ENCODE data around the gene TECPR2.

TECPR2 gene

GRCh38 chr14:102472791-102473150, 110.0 kb downstream of the TECPR2 start:
- DNase-seq = no peak

DNA sequence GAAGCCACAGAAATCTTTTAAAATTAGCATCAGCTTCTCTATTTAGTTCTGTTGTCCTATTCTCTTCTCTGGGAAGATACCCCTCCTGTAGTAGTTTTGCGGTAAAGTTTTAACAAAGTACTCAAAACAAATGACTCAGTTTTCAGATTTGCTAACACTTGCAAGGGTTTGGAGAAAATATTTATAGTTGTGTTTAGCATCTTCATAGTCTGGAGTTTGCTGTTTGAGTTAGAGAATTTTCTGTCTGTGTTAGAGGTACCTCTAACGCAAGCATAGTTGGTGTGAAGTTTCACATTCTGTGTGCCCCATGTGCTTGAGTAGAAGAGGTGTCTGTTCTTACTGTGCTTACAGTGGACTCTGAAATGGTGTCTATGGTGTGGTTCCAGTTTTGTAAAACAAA, 110.8 kb downstream of the TECPR2 start:
- DNase-seq = no peak

DNA sequence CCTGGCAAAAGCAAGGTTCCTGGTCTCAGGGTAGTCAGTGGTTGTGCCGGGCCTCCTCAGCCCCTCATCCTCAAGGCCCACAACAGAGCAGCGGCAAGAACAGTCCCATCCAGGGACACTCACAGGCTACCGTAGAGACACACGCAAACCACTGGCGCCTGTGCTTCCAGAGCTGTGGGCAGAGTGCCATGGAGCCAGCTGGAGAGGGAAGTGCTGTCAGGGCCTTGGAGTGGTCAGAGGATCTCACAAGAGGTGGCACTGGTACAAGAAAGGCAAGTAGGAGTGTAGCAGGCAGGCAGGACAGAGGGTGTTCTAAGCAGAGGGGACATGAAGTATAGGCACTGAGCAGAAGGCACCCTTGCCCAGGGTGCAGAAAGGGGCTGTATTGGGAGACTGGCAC, 112.2 kb downstream of the TECPR2 start:
- no peak for DNase-seq

DNA sequence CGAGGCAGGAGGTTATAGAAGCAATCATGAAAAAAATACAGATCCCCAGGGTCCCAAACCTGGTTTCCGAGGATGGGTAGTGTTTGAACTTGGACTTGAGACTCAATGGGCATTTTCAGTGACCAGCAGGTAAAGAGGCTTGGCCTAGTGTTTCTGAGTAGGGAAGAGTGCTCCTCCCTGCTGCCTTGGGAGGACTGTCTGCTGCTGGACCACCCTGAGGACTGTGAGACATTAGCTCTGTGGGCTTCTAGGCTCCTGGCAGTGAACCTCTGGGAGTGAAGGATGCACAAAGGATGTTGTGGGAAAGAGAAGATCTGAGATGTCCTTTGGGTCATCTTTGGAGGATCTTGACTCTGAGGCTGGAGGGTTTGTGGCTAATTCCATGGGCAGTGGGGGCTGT, 116.4 kb downstream of the TECPR2 start:
- no peak for DNase-seq

GRCh38 chr14:102479777-102480176, 117.0 kb downstream of the TECPR2 start:
- no peak for DNase-seq

GRCh38 chr14:102481371-102481770, 118.6 kb downstream of the TECPR2 start:
- DNase-seq = no peak

DNA sequence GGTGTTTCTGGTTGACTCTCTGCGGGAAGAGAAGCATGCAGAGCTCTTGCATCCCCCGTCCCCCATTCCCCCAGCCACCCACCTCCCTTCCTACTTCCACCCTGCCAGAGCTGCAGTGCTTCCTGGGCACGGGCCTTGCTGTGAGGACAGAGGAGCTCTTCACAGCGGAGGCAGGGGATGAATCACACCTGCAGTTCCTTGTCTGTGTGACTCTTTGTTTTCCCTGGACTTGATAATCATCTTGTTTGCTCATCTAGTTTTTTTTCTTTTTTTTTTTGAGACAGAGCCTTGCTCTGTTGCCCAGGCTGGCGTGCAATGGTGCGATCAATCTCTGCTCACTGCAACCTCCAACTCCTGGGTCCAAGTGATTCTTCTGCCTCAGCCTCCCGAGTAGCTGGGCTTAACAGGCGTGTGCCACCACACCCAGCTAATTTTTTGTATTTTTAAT, 119.1 kb downstream of the TECPR2 start:
- DNase-seq = no peak

- DNase-seq = no peak
These were observed 121.6 kb downstream of the TECPR2 start for GRCh38 chr14:102484316-102484715.

DNA sequence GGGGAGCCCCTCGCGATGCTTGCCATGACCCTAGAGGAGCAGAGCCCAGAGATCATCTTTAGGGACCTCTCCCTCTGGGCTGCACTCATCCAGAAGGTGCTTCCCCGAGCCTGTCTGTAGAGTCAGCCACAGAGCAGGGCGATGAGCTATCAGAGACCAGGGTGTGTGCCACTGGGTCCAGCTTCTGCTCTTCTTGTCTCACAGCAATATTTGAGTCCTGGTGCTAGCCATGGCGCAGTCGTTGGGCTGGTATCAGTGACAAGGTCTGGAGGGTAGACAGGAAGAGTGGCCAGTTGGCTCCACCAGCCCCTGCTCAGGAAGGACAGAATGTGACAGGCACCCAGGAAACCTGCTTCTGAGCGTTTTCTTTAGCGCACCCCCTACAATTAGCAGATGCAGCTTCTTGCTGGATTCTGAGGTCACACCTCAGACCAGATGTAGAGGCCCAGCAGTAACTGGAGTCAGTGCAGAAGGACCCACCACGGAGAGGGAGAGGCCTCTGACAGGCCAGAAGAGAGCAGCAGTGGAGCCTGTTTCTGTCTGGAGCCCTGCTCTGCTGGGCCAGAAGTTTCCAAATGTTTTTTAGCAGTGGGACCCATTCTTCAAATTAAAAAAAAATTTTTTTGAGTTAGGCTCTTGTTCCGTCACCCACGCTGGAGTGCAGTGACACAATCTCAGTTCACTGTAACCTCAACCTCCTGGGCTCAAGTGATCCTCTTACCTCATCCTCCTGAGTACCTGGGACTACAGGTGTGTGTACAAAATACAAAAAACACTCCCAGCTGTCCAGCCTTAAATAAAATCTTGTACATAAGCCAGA, 123.2 kb downstream of the TECPR2 start:
- no peak for DNase-seq

GRCh38 chr14:102486513-102487203, 123.9 kb downstream of the TECPR2 start:
- DNase-seq = no peak

DNA sequence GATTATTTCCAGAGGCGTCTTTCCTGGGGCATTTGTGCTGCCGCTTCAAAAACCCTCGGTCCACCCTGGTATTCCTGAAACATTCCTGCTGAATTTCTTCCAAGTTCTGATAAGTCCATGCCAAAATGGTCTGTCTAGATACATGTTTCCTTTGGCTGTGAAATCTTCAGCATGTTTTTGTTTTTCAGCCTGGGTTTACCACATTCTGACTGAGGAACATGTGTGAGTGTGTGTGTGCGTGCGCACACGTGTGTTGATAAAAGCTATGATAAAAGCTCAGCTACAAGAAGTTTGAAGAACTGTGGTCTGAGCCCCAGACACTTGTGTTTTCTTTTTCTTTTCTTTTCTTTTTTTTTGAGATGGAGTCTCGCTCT, 124.5 kb downstream of the TECPR2 start:
- no peak for DNase-seq

GRCh38 chr14:102490456-102490855, 127.7 kb downstream of the TECPR2 start:
- DNase-seq = no peak

GRCh38 chr14:102491366-102491765, 128.6 kb downstream of the TECPR2 start:
- no peak for DNase-seq

DNA sequence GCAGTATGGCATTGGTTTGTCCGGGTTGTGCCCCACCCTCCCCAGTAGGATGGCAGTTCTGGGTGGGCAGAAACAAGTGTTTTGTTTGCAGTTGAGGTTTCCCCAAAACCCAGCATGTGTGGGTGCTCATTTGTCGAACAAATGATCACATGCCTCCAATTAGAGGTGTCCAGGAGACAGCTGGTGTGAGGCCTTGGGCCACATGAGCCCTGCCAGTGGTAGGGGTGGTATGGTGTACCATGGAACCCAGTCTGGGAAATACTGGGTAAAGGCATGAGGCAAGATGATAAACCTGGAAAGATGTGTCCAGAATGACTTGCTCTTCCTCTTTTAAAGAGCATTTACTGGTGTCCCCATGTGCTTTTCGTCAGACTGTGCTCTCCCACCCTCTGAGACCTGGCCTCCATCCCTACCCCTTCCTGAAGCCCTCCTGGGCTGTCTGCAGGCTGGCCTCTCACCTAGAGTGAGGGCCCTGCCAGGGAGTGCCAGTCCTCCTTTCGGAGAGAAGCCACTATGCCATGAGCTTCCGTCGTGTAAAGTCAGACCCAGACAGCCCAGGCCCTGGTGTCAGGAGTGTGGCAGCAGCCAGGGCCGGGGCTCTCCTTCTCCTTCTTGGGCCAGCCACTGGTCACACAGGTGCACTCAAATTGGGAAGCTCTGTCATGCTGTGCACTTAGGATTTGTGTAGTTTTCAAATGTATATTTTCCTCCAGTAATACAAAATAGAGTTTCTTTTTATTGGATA, 129.2 kb downstream of the TECPR2 start:
- DNase-seq = no peak

- DNase-seq = no peak
These were observed 129.8 kb downstream of the TECPR2 start for GRCh38 chr14:102492531-102492910.

- no peak for DNase-seq
These were observed 130.4 kb downstream of the TECPR2 start for GRCh38 chr14:102493096-102493495.

- no peak for DNase-seq
These were observed 130.8 kb downstream of the TECPR2 start for GRCh38 chr14:102493585-102493984.

DNA sequence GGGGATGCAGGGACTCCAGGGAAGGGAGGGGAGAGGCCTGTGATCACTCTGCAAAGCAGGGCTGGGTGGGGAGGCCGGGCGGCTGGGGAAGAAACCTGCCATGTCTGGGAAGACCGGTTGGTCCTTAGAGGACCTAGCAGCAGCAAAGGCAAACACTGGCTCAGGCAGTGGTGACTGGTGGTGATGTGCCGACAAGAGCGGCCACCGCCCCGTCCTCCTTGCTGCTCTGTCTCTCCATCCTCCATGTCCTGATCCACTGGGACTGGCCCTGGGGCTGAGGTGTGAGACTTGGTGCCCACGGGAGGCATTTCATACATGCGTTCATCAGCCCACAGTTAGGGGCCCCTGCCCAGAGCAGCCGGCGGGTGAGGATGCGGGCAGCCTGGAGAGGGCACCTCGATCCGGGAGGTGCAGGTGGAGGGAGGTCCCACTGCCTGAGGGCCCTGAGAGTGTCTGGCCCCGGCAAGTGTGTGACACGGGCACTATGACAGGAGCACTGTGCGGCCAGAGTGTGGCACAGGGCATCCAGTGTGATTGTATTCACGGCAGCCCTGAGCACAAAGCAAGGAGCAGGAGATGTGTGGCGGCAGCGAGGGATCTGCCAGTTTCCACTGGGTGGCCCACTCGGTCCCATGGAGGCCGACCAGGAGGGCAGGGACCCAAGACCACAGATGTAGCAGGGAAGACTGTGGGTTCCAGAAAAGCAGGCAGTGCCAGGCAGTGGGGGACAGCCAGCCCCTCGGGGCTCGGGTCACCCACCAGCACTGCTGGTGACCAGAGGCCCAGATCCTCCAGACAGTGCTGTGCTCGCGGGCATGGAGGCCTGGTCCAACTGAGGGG, 133.0 kb downstream of the TECPR2 start:
- no peak for DNase-seq

DNA sequence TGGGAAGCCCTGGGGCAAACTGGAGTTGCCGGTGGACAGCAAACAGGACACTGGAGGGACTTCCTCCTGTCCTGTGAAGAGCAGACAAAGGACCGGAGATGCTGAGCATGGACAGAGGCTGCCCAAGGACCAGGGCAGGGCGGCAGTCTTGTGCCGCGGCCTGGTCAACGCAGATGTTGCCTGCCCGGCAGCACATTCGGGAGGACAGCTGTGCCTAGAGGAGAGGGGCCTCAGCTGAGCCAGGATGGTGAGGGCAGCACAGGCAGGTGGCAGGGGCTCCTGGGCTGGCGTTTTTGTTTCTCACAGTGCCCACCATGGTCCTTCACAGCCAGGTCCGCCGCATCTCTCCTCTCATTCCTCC, 133.6 kb downstream of the TECPR2 start:
- no peak for DNase-seq

- no peak for DNase-seq
These were observed 134.4 kb downstream of the TECPR2 start for GRCh38 chr14:102496958-102497744.

- no peak for DNase-seq
These were observed 135.4 kb downstream of the TECPR2 start for GRCh38 chr14:102497998-102498677.
